ENCODE results near the gene EFHD1.

DNA sequence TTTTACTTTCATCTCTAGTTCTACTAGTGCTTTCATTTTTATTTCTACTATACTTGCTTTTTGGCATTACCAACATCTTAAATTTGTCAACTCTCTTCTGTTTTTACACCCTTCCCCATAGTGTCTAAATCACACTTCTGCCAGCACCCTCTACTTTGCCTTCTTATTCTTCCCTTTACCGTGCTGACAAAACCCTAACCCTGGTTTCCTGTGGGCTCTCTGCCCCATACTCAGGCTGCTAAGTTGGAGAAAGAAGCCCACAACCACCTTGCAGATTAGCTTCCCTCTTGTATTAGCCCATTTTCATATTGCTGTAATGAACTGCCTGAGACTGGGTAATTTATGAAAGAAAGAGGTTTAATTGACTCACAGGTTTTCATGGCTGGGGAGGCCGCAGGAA is 88.5 kb downstream of the EFHD1 start:
- TF ChIP-seq, protein P1, sequence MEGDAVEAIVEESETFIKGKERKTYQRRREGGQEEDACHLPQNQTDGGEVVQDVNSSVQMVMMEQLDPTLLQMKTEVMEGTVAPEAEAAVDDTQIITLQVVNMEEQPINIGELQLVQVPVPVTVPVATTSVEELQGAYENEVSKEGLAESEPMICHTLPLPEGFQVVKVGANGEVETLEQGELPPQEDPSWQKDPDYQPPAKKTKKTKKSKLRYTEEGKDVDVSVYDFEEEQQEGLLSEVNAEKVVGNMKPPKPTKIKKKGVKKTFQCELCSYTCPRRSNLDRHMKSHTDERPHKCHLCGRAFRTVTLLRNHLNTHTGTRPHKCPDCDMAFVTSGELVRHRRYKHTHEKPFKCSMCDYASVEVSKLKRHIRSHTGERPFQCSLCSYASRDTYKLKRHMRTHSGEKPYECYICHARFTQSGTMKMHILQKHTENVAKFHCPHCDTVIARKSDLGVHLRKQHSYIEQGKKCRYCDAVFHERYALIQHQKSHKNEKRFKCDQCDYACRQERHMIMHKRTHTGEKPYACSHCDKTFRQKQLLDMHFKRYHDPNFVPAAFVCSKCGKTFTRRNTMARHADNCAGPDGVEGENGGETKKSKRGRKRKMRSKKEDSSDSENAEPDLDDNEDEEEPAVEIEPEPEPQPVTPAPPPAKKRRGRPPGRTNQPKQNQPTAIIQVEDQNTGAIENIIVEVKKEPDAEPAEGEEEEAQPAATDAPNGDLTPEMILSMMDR (IDR thresholded peaks at IDR 0.05), result no peak
- no peak for TF ChIP-seq POLR2A (IDR thresholded peaks at IDR 0.05)

All from body of pancreas (tissue), 4 donors.